Measurements from ENCODE around the gene CAMK2B. TPM values are rescaled to one million over a fixed set of nuclear protein-coding genes. Genes with fewer than 3 reads are reported as not detected.

The CAMK2B gene
- total RNA-seq, 1 donor from 2014 or later, result 4.7 TPM

DNA sequence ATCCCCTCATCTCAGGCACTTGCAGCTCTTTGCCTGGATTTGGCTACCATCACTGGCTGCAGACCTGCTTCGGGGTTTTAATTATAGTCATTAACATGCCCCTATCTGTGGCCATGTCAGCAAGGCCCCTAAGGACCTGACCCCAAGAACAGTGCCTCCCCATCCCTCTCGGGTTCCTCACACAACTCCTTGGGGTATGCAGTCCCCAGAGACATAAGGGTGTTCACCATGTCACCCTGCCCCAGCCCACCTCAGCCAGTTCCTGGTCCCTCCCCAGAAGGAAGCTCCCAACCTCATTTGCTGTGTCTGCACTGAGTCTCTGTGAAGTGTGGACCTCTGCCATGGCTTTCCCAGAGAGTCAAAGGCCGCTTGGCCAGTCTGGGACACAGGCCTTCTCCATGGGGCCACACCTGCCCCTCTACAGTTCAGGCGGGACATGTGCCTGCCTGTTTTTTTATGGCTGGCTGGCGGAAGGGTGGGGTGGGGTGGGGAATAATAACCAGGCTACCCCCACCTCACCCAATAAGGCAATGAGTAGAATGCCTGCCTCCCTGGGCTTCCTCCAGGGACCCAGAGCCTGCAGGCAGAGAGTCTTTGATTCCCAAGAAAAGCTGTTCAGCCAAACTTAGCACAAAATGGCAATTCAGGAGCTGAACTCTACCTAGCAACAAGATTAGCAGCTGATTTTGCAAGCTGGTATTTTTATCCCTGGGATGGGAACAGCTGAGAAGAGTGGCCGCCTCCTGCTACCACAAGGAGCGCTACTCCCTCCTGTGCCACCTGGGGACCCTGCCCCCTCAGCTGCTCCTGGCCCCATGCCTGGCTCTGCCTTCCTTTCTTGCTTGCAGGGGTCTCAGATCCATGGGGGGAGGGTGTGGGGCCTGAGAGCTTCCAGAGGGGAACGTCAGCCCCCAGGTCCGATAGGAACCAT lies 23.7 kb upstream of the CAMK2B start:
- H3K4me1 ChIP-seq (ENCODE audit: control insufficient read depth in 3 of 3, insufficient read depth in 3 of 3, low read length in 3 of 3), result peaks cover 7 to 17% (median 13%) of the 10 kb centered on the region in 3 donors
- no peaks in the 10 kb centered on the region for H3K9me3 ChIP-seq (ENCODE audit: control insufficient read depth in 3 of 3, low read length in 3 of 3)
- H3K27ac ChIP-seq (ENCODE audit: low read depth, low read length), result no peak overlapping the region
- no peak overlapping the region for H3K4me3 ChIP-seq (ENCODE audit: low read length in 3 of 3)
- H3K36me3 ChIP-seq (ENCODE audit: control insufficient read depth in 3 of 3, insufficient read depth in 3 of 3, low read length in 3 of 3), result no peaks in the 10 kb centered on the region
- no peak overlapping the region for H3K9ac ChIP-seq (ENCODE audit: low read depth in 1 of 3, low read length in 3 of 3)
- no peaks in the 10 kb centered on the region for H3K27me3 ChIP-seq (ENCODE audit: control insufficient read depth in 3 of 3, insufficient read depth in 3 of 3, low read length in 3 of 3)

GRCh38 chr7:44348300-44348699 lies 22.9 kb upstream of the CAMK2B start:
- H3K4me3 ChIP-seq (ENCODE audit: low read length in 3 of 3), result no peak overlapping the region
- no peak overlapping the region for H3K9ac ChIP-seq (ENCODE audit: low read depth in 1 of 3, low read length in 3 of 3)
- no peaks in the 10 kb centered on the region for H3K27me3 ChIP-seq (ENCODE audit: control insufficient read depth in 3 of 3, insufficient read depth in 3 of 3, low read length in 3 of 3)
- peaks cover 7 to 17% (median 13%) of the 10 kb centered on the region in 3 donors for H3K4me1 ChIP-seq (ENCODE audit: control insufficient read depth in 3 of 3, insufficient read depth in 3 of 3, low read length in 3 of 3)
- no peaks in the 10 kb centered on the region for H3K9me3 ChIP-seq (ENCODE audit: control insufficient read depth in 3 of 3, low read length in 3 of 3)
- H3K27ac ChIP-seq (ENCODE audit: low read depth, low read length), result no peak overlapping the region
- no peaks in the 10 kb centered on the region for H3K36me3 ChIP-seq (ENCODE audit: control insufficient read depth in 3 of 3, insufficient read depth in 3 of 3, low read length in 3 of 3)

GRCh38 chr7:44347546-44348114 lies 22.2 kb upstream of the CAMK2B start:
- Histone ChIP-seq H3K9ac (ENCODE audit: low read depth in 1 of 3, low read length in 3 of 3) (no peak overlapping the region), H3K36me3 (ENCODE audit: control insufficient read depth in 3 of 3, insufficient read depth in 3 of 3, low read length in 3 of 3) (no peaks in the 10 kb centered on the region), H3K4me1 (ENCODE audit: control insufficient read depth in 3 of 3, insufficient read depth in 3 of 3, low read length in 3 of 3) (peaks cover 7 to 17% (median 13%) of the 10 kb centered on the region in 3 donors), H3K27me3 (ENCODE audit: control insufficient read depth in 3 of 3, insufficient read depth in 3 of 3, low read length in 3 of 3) (no peaks in the 10 kb centered on the region), H3K27ac (ENCODE audit: low read depth, low read length) (no peak overlapping the region), H3K4me3 (ENCODE audit: low read length in 3 of 3) (peak overlapping the region in 1 of 3 donors; percentile 20), H3K9me3 (ENCODE audit: control insufficient read depth in 3 of 3, low read length in 3 of 3) (no peaks in the 10 kb centered on the region)

DNA sequence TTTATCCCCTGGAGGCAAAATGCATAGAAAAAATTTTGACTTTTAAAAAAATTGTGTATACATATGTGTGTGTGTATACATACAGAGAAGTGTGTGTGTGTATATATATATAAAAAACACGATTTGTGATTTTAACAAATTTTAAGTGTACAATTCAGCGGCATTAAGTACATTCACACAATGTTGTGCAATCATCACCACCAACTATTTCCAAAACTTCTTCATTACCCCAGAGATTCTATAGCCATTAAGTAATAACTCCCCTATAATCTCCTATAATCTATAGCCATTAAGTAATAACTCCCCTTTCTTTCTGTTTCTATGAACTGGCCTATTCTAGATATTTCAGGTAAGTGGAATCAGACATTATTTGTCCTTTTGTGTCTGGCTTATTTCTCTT lies 20.7 kb upstream of the CAMK2B start:
- Histone ChIP-seq H3K36me3 (ENCODE audit: control insufficient read depth in 3 of 3, insufficient read depth in 3 of 3, low read length in 3 of 3) (no peaks in the 10 kb centered on the region), H3K4me3 (ENCODE audit: low read length in 3 of 3) (no peak overlapping the region), H3K9me3 (ENCODE audit: control insufficient read depth in 3 of 3, low read length in 3 of 3) (no peaks in the 10 kb centered on the region), H3K9ac (ENCODE audit: low read depth in 1 of 3, low read length in 3 of 3) (no peak overlapping the region), H3K4me1 (ENCODE audit: control insufficient read depth in 3 of 3, insufficient read depth in 3 of 3, low read length in 3 of 3) (peaks cover 7 to 17% (median 13%) of the 10 kb centered on the region in 3 donors), H3K27me3 (ENCODE audit: control insufficient read depth in 3 of 3, insufficient read depth in 3 of 3, low read length in 3 of 3) (no peaks in the 10 kb centered on the region), H3K27ac (ENCODE audit: low read depth, low read length) (no peak overlapping the region)

GRCh38 chr7:44341401-44341800 lies 16.0 kb upstream of the CAMK2B start:
- Histone ChIP-seq H3K9me3 (ENCODE audit: control insufficient read depth in 3 of 3, low read length in 3 of 3) (no peaks in the 10 kb centered on the region), H3K4me3 (ENCODE audit: low read length in 3 of 3) (no peak overlapping the region), H3K27me3 (ENCODE audit: control insufficient read depth in 3 of 3, insufficient read depth in 3 of 3, low read length in 3 of 3) (no peaks in the 10 kb centered on the region), H3K9ac (ENCODE audit: low read depth in 1 of 3, low read length in 3 of 3) (no peak overlapping the region), H3K27ac (ENCODE audit: low read depth, low read length) (no peak overlapping the region), H3K36me3 (ENCODE audit: control insufficient read depth in 3 of 3, insufficient read depth in 3 of 3, low read length in 3 of 3) (no peaks in the 10 kb centered on the region), H3K4me1 (ENCODE audit: control insufficient read depth in 3 of 3, insufficient read depth in 3 of 3, low read length in 3 of 3) (no peaks in the 10 kb centered on the region)

DNA sequence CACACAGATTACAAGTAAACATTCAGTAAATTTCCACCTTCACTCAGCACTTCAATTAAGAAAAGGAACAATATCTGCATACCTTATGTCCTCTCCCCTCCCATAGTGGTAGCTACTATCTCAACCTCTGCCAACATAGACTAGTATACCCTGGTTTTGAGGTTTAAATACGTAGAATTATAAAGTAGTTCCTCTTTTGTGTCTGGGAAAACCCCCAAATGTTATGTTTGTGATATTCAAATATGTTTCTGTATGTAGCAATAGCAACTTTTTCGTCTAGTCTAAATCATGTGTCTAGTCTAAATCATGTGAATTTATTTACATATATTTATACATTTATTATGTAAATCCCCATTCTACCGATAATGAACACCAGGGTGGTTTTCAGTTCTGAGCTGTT lies 13.2 kb upstream of the CAMK2B start:
- no peaks in the 10 kb centered on the region for H3K36me3 ChIP-seq (ENCODE audit: control insufficient read depth in 3 of 3, insufficient read depth in 3 of 3, low read length in 3 of 3)
- no peak overlapping the region for H3K27ac ChIP-seq (ENCODE audit: low read depth, low read length)
- no peaks in the 10 kb centered on the region for H3K27me3 ChIP-seq (ENCODE audit: control insufficient read depth in 3 of 3, insufficient read depth in 3 of 3, low read length in 3 of 3)
- no peaks in the 10 kb centered on the region for H3K9me3 ChIP-seq (ENCODE audit: control insufficient read depth in 3 of 3, low read length in 3 of 3)
- H3K9ac ChIP-seq (ENCODE audit: low read depth in 1 of 3, low read length in 3 of 3), result no peak overlapping the region
- H3K4me1 ChIP-seq (ENCODE audit: control insufficient read depth in 3 of 3, insufficient read depth in 3 of 3, low read length in 3 of 3), result peaks cover 0 to 6% (median 2%) of the 10 kb centered on the region in 3 donors
- no peak overlapping the region for H3K4me3 ChIP-seq (ENCODE audit: low read length in 3 of 3)

GRCh38 chr7:44336491-44336890 lies 11.1 kb upstream of the CAMK2B start:
- H3K4me3 ChIP-seq (ENCODE audit: low read length in 3 of 3), result no peak overlapping the region
- no peaks in the 10 kb centered on the region for H3K27me3 ChIP-seq (ENCODE audit: control insufficient read depth in 3 of 3, insufficient read depth in 3 of 3, low read length in 3 of 3)
- H3K36me3 ChIP-seq (ENCODE audit: control insufficient read depth in 3 of 3, insufficient read depth in 3 of 3, low read length in 3 of 3), result no peaks in the 10 kb centered on the region
- H3K9me3 ChIP-seq (ENCODE audit: control insufficient read depth in 3 of 3, low read length in 3 of 3), result no peaks in the 10 kb centered on the region
- no peak overlapping the region for H3K27ac ChIP-seq (ENCODE audit: low read depth, low read length)
- H3K9ac ChIP-seq (ENCODE audit: low read depth in 1 of 3, low read length in 3 of 3), result no peak overlapping the region
- H3K4me1 ChIP-seq (ENCODE audit: control insufficient read depth in 3 of 3, insufficient read depth in 3 of 3, low read length in 3 of 3), result peaks cover 0 to 8% (median 3%) of the 10 kb centered on the region in 3 donors

DNA sequence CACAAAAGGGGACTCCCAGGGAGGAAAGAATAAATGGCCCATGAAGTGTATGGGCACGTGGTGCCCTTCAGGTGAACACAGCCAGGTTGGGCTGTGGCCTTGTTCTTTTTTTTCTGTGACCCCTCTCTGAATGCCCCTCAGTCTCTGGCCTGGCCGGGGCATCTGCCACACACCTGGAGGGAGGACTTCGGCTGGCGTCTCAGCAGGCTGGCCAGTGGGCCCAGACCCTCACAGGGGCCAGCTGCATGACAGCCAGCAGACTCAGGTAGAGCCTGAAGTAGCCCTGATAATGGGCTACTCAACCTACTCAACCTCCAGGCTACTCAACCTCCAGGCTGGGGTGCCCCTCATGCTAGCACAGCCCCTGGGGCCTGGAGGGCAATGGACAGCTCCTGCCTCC lies 9.8 kb upstream of the CAMK2B start:
- no peaks in the 10 kb centered on the region for H3K27me3 ChIP-seq (ENCODE audit: control insufficient read depth in 3 of 3, insufficient read depth in 3 of 3, low read length in 3 of 3)
- H3K4me1 ChIP-seq (ENCODE audit: control insufficient read depth in 3 of 3, insufficient read depth in 3 of 3, low read length in 3 of 3), result peaks cover 0 to 8% (median 3%) of the 10 kb centered on the region in 3 donors
- H3K4me3 ChIP-seq (ENCODE audit: low read length in 3 of 3), result no peak overlapping the region
- no peaks in the 10 kb centered on the region for H3K9me3 ChIP-seq (ENCODE audit: control insufficient read depth in 3 of 3, low read length in 3 of 3)
- no peak overlapping the region for H3K9ac ChIP-seq (ENCODE audit: low read depth in 1 of 3, low read length in 3 of 3)
- H3K36me3 ChIP-seq (ENCODE audit: control insufficient read depth in 3 of 3, insufficient read depth in 3 of 3, low read length in 3 of 3), result no peaks in the 10 kb centered on the region
- H3K27ac ChIP-seq (ENCODE audit: low read depth, low read length), result no peak overlapping the region

DNA sequence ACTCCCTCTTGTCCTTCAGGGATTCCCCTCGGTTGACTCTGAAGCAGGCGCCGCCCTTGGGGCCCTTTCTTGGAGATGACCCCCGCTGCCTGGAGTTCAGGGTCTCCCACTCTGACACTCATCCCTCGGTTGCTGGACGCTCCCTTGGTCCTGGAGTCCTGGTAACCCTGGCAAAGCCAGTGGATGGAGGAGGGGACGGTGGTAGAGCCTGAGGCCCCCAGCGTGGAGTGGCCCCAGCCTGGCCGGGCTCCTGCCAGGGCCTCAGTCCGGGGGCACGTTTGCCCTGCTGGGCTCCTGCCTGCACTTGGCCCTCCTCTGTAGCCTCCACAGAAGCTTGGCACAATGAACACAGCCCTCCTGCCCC lies 9.3 kb upstream of the CAMK2B start:
- no peak overlapping the region for H3K4me3 ChIP-seq (ENCODE audit: low read length in 3 of 3)
- H3K27ac ChIP-seq (ENCODE audit: low read depth, low read length), result no peak overlapping the region
- no peak overlapping the region for H3K9ac ChIP-seq (ENCODE audit: low read depth in 1 of 3, low read length in 3 of 3)
- H3K9me3 ChIP-seq (ENCODE audit: control insufficient read depth in 3 of 3, low read length in 3 of 3), result no peaks in the 10 kb centered on the region
- no peaks in the 10 kb centered on the region for H3K27me3 ChIP-seq (ENCODE audit: control insufficient read depth in 3 of 3, insufficient read depth in 3 of 3, low read length in 3 of 3)
- H3K36me3 ChIP-seq (ENCODE audit: control insufficient read depth in 3 of 3, insufficient read depth in 3 of 3, low read length in 3 of 3), result no peaks in the 10 kb centered on the region
- H3K4me1 ChIP-seq (ENCODE audit: control insufficient read depth in 3 of 3, insufficient read depth in 3 of 3, low read length in 3 of 3), result peaks cover 0 to 8% (median 3%) of the 10 kb centered on the region in 3 donors

Measured in skeletal muscle tissue (tissue), 4 donors.